Stimulated activated effector memory CD8-positive, alpha-beta T cell treated with anti-CD3 and anti-CD28 coated beads, Interleukin-12 subunit alpha, Interleukin-12 subunit beta, amount 100 ng/mL, for 72 hours (primary cell): ENCODE measurements around the gene FAM83F.
A peak's percentile ranks its signal among the peaks of the same experiment; 100 is the strongest.
"Not testable (repeated sequence)": the region's sequence is repeated elsewhere in the genome, so short reads cannot be mapped to it uniquely, and the experiment has no call there.

Experiments
- ATAC-seq: fragments of 150-1000 bp; cut with Tn5 transposase; 2 replicates; pipeline ENCODE4 v1.10.0; 2021
- DNase-seq, 2 donors: peaks; one replicate each; pipeline ENCODE4 v3.0.0; 2021 to 2022; ENCODE audit warnings: low spot score in 2 of 2
- H3K27ac Mint-ChIP-seq: one replicate; pipeline ENCODE4 v1.8.0; 2022; ENCODE audit warnings: mild to moderate bottlenecking, mixed read lengths
- H3K36me3 Mint-ChIP-seq: one replicate; pipeline ENCODE4 v1.8.0; 2022; ENCODE audit warnings: mild to moderate bottlenecking, mixed read lengths
- H3K4me1 Mint-ChIP-seq: one replicate; pipeline ENCODE4 v1.8.0; 2022; ENCODE audit warnings: mixed read lengths
- H3K4me3 Mint-ChIP-seq: one replicate; pipeline ENCODE4 v1.8.0; 2022; ENCODE audit warnings: mild to moderate bottlenecking, mixed read lengths
- H3K9me3 Mint-ChIP-seq: one replicate; pipeline ENCODE4 v1.8.0; 2022; ENCODE audit warnings: mixed read lengths

The FAM83F gene

DNA sequence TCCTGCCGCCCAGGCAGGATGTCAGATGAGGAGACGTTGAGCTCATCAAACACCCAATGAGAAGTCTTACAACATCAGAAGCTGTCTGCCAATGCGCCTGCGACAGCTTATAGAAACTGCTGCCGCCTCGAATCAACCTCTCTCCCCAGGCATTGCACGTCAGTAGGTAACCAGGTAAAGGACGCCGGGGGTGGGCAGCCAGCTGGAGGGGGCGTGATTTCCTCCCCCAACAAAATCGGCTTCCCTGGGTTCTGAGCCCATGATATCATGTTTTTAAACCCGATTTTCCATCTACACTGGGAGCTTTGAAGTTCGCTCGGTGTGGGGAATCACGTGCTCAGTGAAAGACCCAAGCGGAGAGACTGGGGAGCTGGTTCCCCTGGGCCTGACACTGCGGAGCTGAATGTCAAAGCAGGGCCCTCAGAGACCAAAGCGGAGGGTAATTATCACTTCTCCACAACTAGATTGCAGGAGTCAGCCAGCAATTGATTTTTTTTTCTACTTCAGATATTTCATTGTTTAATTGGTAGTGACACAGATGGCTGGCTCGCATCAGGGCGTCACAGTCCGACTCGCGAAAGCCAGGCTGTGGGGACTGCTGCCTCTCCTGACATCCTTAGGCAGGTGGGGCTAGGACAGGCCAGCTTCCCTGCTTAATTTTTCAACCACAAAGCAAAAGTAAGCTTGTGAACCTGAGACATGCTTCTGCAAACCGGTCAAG lies 15.4 kb downstream of the FAM83F start:
- H3K4me1 Mint-ChIP-seq, result peaks cover 18% of the 10 kb centered on the region
- H3K9me3 Mint-ChIP-seq, result no peaks in the 10 kb centered on the region
- no peak for ATAC-seq
- peaks cover 5% of the 10 kb centered on the region for H3K36me3 Mint-ChIP-seq
- H3K4me3 Mint-ChIP-seq, result no peak overlapping the region
- no peak overlapping the region for H3K27ac Mint-ChIP-seq
- no peak for DNase-seq

DNA sequence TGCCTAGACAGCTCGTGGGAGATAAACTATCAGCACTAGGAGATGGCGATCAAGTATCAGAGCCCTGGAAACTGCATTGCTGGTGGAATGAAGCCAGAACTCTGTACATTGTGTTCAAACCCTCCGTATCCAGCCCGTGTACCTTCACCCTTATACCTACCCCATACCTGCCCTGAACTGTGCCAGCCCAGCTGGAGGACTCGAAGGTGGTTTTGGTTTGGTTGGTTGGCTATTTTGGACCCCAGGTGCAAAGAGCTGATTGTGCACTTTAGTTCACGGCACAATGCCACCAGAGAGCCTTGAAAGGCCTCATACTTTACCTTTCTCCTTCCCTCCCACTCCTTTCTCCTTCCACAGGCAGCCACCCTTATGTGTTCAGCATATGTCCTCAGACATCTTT lies 16.0 kb downstream of the FAM83F start:
- ATAC-seq, result no peak
- Mint-ChIP-seq H3K4me3 (no peak overlapping the region), H3K27ac (no peak overlapping the region), H3K9me3 (no peaks in the 10 kb centered on the region), H3K36me3 (peaks cover 5% of the 10 kb centered on the region), H3K4me1 (peaks cover 18% of the 10 kb centered on the region)
- no peak for DNase-seq

DNA sequence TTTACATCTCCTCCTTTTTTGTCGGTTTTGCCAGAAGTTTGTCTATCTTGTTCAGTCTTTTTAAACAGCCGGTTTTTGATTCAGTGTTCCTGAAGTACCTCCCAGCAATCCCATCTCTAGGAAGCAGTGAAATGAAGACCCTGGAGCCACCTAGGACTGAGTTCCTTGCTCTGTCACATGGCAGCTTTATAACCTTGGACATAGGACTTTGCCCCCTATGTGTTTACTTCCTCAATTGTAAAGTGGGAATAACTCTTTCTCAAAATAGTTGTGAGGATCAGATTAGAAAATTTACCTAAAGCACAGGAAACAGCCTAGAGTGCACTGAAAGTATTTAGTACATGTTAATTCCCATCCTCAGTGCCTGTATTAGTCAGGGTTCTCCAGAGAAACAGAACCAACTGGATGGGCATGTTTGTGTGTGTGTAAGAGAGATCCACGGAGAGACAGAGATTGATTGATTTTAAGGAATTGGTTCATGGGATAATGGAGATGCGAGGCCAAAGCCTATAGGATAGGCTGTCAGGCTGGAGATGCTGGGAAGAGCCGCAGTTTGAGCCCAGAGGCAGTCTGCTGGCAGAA lies 20.0 kb downstream of the FAM83F start:
- H3K4me1 Mint-ChIP-seq, result peaks cover under 1% of the 10 kb centered on the region
- H3K36me3 Mint-ChIP-seq, result no peaks in the 10 kb centered on the region
- no peak overlapping the region for H3K4me3 Mint-ChIP-seq
- no peaks in the 10 kb centered on the region for H3K9me3 Mint-ChIP-seq
- DNase-seq (no peak), ATAC-seq (no peak)
- no peak overlapping the region for H3K27ac Mint-ChIP-seq

DNA sequence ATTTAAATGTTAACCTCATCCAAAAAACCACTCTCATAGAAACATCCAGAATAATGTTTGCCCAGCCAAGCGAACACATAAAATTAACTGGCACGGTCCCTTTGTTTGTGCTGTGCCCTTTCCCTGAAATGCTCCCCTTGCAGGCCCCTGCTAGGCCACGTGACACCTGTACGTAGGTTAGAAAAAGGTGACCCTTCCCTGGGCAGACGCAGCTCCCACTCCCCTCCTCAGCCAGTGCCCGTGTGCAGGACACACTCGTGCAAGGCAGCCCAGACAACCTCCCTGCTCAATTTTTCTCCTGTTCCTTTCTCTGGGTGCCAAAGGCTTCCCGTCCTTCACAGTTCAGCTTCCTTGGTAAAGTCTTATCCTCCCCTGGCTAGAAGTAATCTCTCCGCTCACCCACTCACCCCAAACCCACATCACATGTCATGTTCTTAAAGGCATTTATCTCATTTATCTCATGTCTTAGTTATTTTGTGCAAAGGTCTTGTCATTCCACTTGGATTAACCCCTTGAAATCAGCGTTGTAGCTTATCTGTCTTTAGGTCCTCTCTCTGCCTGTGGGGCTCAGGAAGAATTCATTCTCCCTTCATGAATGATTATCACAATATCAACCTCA lies 20.7 kb downstream of the FAM83F start:
- H3K36me3 Mint-ChIP-seq, result no peaks in the 10 kb centered on the region
- no peaks in the 10 kb centered on the region for H3K9me3 Mint-ChIP-seq
- DNase-seq (no peak), ATAC-seq (no peak)
- no peak overlapping the region for H3K27ac Mint-ChIP-seq
- H3K4me3 Mint-ChIP-seq, result no peak overlapping the region
- no peaks in the 10 kb centered on the region for H3K4me1 Mint-ChIP-seq

DNA sequence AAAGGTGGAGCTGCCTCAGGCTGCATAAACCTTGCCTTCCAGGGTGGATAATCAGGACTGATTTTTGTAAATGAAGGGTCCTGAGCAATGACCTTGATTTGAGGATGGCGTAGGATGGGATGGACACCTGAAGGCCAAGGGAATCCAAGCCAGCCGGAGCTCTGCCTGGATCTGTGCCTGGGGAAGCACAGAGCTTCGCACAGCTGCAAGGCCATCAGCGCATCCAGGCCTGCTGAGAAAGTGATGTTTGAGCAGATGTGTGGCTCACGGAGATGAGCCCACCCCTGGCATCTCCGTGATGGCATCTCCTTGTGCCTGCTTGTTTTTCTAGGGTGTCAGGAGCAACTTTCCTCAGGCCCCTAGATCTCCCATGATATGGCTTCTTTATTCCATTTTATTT lies 23.3 kb downstream of the FAM83F start:
- H3K4me3 Mint-ChIP-seq, result no peak overlapping the region
- ATAC-seq, result no peak

DNA sequence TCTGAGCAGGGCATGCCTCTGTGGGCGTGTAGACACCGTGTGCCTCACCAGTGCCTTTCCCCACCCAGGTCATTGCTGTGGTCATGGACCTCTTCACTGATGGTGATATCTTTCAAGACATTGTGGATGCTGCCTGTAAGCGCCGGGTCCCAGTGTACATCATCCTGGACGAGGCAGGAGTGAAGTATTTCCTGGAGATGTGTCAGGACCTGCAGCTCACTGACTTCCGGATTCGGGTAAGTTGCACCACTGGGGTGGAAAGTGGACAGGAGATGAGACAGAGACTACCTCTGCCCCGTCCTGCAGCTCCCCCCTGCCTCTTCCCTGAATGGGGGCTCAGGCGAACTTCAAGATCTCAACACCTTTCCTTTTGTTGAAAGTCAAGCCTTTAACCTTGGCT lies 24.3 kb downstream of the FAM83F start:
- no peak overlapping the region for H3K27ac Mint-ChIP-seq
- H3K36me3 Mint-ChIP-seq, result no peaks in the 10 kb centered on the region
- no peak overlapping the region for H3K4me3 Mint-ChIP-seq
- DNase-seq (no peak), ATAC-seq (no peak)
- H3K4me1 Mint-ChIP-seq, result peaks cover 5% of the 10 kb centered on the region
- H3K9me3 Mint-ChIP-seq, result no peaks in the 10 kb centered on the region

More for the DNA sequence above, 23.3 kb downstream of the FAM83F start:
- Mint-ChIP-seq H3K4me1 (peaks cover 5% of the 10 kb centered on the region), H3K9me3 (no peaks in the 10 kb centered on the region), H3K27ac (no peak overlapping the region), H3K36me3 (no peaks in the 10 kb centered on the region)
- DNase-seq, result no peak

DNA sequence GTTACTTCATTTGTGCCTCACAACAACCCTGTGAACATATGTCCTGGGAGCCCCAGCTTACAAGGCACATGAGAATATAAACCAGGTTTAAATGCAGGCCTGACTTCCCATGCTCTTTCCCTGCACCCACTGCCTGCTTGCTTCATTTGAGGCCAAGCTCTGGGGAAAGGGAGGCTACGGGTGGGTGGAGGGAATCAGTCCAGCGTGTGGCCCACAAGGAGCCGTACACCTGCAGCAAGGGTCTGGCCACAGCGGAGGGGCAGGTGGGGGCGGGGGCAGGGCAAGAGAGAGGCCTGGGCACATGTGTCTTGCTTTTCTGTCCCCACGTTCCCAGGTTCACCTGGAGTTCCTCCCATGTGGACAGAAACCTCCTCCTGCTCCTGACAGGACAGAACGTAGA lies 26.2 kb downstream of the FAM83F start:
- peaks cover 5% of the 10 kb centered on the region for H3K4me1 Mint-ChIP-seq
- no peaks in the 10 kb centered on the region for H3K36me3 Mint-ChIP-seq
- H3K27ac Mint-ChIP-seq, result no peak overlapping the region
- DNase-seq, result no peak
- no peaks in the 10 kb centered on the region for H3K9me3 Mint-ChIP-seq
- ATAC-seq, result no peak
- no peak overlapping the region for H3K4me3 Mint-ChIP-seq

DNA sequence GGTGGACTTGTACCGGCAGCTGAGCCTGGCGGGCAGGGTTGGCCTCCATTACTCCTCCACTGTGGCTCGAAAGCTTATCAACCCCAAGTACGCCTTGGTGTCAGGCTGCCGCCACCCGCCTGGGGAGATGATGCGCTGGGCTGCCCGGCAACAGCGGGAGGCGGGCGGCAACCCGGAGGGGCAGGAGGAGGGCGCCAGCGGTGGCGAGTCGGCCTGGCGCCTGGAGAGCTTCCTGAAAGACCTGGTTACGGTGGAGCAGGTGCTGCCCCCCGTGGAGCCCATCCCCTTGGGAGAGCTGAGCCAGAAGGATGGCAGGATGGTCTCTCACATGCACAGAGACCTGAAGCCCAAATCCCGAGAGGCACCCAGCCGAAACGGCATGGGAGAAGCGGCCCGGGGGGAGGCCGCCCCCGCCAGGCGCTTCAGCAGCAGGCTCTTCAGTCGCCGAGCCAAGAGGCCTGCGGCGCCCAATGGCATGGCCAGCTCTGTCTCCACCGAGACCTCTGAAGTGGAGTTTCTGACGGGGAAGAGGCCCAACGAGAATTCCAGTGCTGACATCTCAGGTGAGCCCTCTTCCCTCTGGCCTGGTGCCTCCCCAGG lies 26.7 kb downstream of the FAM83F start:
- no peak overlapping the region for H3K4me3 Mint-ChIP-seq
- DNase-seq, result no peak
- no peaks in the 10 kb centered on the region for H3K9me3 Mint-ChIP-seq
- H3K4me1 Mint-ChIP-seq, result peaks cover 5% of the 10 kb centered on the region
- no peaks in the 10 kb centered on the region for H3K36me3 Mint-ChIP-seq
- no peak overlapping the region for H3K27ac Mint-ChIP-seq
- no peak for ATAC-seq

DNA sequence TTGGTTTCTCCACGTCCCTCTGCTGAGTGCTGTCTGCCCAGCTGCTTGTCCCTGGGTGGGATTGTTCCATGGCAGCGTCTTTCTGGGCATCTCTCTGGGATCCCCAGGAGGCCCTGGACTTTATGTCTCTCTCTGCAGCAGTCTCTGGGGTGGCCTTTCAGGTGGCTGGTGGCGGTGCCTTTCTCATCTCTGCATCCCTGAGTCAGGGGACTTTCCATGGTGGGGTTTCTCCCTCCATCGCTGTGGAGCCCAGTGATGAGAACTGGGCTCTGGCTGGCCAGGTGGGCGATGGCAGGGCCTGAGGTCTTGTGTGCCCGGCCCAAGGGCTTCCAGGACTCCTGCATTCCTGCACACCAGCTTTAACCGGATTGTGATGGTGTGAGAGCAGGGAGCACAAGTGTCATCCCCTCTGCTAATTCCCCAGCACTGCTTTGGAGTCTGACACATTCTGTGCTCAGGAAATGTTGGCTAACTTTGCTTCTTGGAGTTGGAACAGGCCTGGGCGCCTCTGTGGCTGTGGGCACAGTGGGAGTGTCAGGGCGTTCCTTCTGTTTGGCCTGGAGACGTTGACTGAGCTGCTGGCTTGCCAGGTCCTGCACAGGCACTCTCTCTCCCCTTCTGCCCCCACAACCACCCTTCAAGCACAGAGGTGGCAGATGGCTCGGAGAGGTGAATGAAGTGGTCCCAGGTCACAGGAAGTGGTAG lies 27.9 kb downstream of the FAM83F start:
- no peak overlapping the region for H3K27ac Mint-ChIP-seq
- H3K36me3 Mint-ChIP-seq, result no peaks in the 10 kb centered on the region
- H3K4me3 Mint-ChIP-seq, result no peak overlapping the region
- peaks cover 5% of the 10 kb centered on the region for H3K4me1 Mint-ChIP-seq
- no peak for DNase-seq
- no peaks in the 10 kb centered on the region for H3K9me3 Mint-ChIP-seq
- ATAC-seq, result peak; percentile 59

DNA sequence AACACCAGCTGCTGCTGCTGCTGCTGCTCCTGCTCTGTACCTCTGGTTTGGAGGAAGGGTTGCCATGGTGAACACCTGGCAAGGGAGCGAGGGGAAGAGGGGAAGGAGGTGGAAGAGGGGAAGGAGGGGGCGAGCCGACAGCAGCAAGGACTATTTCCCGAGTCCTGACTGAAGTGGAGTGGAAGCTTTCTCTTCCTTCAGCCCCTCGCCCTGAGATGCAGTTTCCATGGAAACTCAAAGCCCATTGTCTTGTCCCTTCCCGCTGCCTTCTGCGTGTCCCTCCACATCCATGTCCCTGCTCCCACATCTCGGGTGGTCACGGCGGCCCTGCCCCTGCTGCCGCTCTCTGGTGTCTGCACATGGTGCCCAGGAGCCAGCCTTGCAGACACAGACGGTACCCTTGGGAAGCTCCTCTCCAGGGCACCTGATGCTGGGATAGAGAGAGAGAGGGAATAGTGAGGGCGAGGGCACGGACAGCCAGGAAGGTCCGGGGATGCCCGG lies 28.6 kb downstream of the FAM83F start:
- no peak for DNase-seq
- H3K9me3 Mint-ChIP-seq, result no peaks in the 10 kb centered on the region

DNA sequence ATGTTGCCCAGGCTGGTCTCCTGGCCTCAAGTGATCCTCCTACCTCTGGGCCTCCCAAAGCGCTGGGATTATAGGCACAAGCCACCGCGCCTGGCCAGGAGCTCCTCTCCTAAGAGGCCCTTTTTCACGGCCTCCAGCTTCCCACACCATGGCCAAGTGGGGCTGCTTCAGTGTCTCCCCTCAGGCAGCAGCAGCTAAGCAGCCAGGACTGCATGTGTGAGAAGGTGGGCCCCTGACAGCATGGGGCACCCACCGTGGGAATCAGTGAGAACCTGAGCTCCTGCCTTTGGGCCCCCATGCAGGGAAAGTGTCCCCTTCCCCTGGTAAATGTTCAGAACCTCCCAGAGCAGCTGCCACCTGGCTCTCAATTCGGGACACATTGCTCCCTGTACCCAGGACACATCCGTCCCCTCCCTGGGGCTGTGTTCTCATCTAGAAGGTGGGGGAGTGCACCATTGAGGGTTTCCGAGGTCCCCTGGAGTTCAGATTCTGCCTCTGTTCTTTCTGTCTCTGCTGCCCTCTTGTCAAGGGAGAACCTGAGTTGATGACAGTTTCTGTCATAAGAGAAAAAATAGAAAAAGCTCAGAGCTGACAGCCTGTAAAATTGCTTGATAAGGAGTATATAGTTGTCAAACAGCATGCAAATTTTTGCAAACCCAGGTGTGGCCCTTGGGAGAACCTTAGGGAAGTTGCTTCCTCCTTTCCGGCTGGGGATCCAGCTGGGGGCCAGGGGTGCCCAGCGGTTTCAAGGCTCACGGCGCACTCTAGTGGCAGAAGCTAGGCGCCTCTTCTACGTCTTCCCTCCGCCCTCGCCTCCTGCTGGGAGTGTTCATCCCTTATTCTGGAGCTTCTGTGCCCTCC lies 29.7 kb downstream of the FAM83F start:
- H3K4me3 Mint-ChIP-seq, result no peak overlapping the region
- peak overlapping the region; percentile 48 for H3K27ac Mint-ChIP-seq
- peak; percentile 64 for ATAC-seq
- DNase-seq, result peak; percentile 44 to 74
- peaks cover 6% of the 10 kb centered on the region for H3K36me3 Mint-ChIP-seq
- peaks cover 9% of the 10 kb centered on the region for H3K4me1 Mint-ChIP-seq
- H3K9me3 Mint-ChIP-seq, result no peaks in the 10 kb centered on the region

More for the DNA sequence above, 28.6 kb downstream of the FAM83F start:
- Mint-ChIP-seq H3K4me3 (no peak overlapping the region), H3K27ac (no peak overlapping the region), H3K4me1 (peaks cover 5% of the 10 kb centered on the region), H3K36me3 (no peaks in the 10 kb centered on the region)
- ATAC-seq, result no peak

DNA sequence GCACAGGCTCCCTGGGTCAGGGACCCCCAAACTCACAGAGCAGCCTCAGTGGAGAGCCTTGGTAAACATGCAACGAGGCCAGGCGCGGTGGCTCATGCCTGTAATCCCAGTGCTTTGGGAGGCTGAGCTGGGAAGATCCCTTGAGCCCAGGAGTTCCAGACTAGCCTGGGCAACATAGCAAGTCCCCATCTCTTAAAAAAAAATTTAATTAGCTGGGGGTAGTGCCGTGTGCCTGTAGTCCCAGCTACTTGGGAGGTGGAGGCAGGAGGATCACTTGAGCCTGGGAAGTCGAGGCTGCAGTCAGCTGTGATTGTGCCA lies 30.3 kb downstream of the FAM83F start:
- H3K9me3 Mint-ChIP-seq, ATAC-seq, H3K36me3 Mint-ChIP-seq, H3K4me3 Mint-ChIP-seq, H3K4me1 Mint-ChIP-seq, DNase-seq: not testable (repeated sequence)
- H3K27ac Mint-ChIP-seq, result peak overlapping the region; percentile 48

DNA sequence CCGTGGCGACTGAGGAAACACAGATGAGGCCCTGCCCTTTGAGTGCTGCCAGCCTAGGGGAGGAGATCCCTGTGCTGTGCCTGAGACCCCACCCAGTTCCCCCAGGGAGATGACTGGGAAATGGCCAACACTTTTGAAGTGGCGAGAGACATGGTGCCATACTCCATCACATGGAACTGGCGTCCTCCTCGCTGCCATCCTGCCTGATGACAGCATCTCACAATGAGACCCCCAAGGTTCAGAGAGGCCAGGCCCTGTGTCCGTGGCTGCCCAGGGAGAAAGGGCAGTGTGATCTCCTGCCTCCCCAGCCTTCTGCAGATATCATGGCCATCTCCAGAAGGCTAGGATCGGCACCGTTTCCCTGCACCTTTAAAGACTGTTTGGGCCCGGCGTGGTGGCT lies 31.1 kb downstream of the FAM83F start:
- H3K27ac Mint-ChIP-seq, result no peak overlapping the region
- no peak for ATAC-seq
- peaks cover 9% of the 10 kb centered on the region for H3K4me1 Mint-ChIP-seq
- H3K4me3 Mint-ChIP-seq, result no peak overlapping the region
- DNase-seq, result no peak
- no peaks in the 10 kb centered on the region for H3K9me3 Mint-ChIP-seq
- peaks cover 6% of the 10 kb centered on the region for H3K36me3 Mint-ChIP-seq

DNA sequence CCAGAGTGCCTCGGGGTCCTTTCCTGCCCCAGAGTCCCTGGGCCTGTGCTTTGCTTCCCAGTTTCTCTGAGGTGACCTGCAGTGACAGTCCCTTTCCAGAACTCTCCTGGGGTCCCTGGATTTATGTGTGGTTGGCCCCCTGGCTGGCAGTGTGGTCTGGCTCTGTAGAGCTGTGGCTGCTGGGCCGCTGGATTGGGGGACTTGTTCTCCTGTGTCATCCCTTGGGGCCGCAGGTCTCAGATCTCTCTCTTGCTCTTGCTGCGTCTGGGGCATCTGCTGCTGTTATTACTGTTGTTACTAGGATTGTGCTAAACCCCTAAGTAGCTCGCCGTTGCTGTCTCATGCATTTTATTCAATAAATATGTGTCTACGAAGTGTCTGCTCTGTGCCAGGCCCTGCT lies 31.9 kb downstream of the FAM83F start:
- H3K27ac Mint-ChIP-seq, result no peak overlapping the region
- H3K36me3 Mint-ChIP-seq, result peaks cover 6% of the 10 kb centered on the region

More for the DNA sequence above, 31.9 kb downstream of the FAM83F start:
- ATAC-seq, result no peak
- Mint-ChIP-seq H3K4me3 (no peak overlapping the region), H3K4me1 (peaks cover 9% of the 10 kb centered on the region), H3K9me3 (no peaks in the 10 kb centered on the region)
- no peak for DNase-seq
